SW 1271 (cell line): ENCODE results near the gene OR7D2.

Experiments
- DNase-seq, 2 experiments: peaks; one replicate each; lab custom pipeline; 2025; lab: John Stamatoyannopoulos, UW

OR7D2 gene

GRCh38 chr19:9205501-9206113 lies 26.8 kb downstream of the OR7D2 start:
- DNase-seq = peak in 1 of 2 experiments; percentile 50

GRCh38 chr19:9219489-9219888 lies 40.7 kb downstream of the OR7D2 start, which contains the start of gene OR7D4:
OR7D4 (minus strand) TSS chr19:9219589; CDS start chr19:9214837, 4,752 bp downstream.
- DNase-seq = no peak
